CD4-positive, alpha-beta T cell treated with Interleukin-1 beta for 1 hour (primary cell): ENCODE data around the gene CERS4.
"Not testable (repeated sequence)": the region's sequence is repeated elsewhere in the genome, so short reads cannot be mapped to it uniquely, and the experiment has no call there.

ENCODE experiments used
- DNase-seq, 2 donors: peaks; one replicate each; pipeline ENCODE4 v3.0.0-alpha.2; 2020 to 2022

Gene CERS4

GRCh38 chr19:8210421-8211101 is 1.4 kb downstream of the CERS4 start:
- DNase-seq, result peak in 1 of 2 donors; percentile 8

- DNase-seq, result no peak
These were observed 3.0 kb downstream of the CERS4 start for GRCh38 chr19:8212212-8212611.

GRCh38 chr19:8212916-8213315 is 3.7 kb downstream of the CERS4 start:
- DNase-seq, result no peak

GRCh38 chr19:8213827-8214672 is 4.9 kb downstream of the CERS4 start:
- no peak for DNase-seq

GRCh38 chr19:8214802-8215201 is 5.6 kb downstream of the CERS4 start:
- no peak for DNase-seq

GRCh38 chr19:8215783-8216182 is 6.6 kb downstream of the CERS4 start:
- DNase-seq, result no peak

- DNase-seq, result no peak
These were observed 7.2 kb downstream of the CERS4 start for GRCh38 chr19:8216357-8216756.

- DNase-seq, result not testable (repeated sequence)
These were observed 9.0 kb downstream of the CERS4 start for GRCh38 chr19:8218127-8218526.

- no peak for DNase-seq
These were observed 11.3 kb downstream of the CERS4 start for GRCh38 chr19:8220481-8220880.

GRCh38 chr19:8221161-8221560 is 12.0 kb downstream of the CERS4 start:
- DNase-seq, result no peak

- not testable (repeated sequence) for DNase-seq
These were observed 14.3 kb downstream of the CERS4 start for GRCh38 chr19:8223442-8223841.

- DNase-seq, result no peak
These were observed 15.4 kb downstream of the CERS4 start for GRCh38 chr19:8224394-8225145.

- no peak for DNase-seq
These were observed 22.0 kb downstream of the CERS4 start for GRCh38 chr19:8231073-8231604.

GRCh38 chr19:8233370-8233769 is 24.2 kb downstream of the CERS4 start:
- no peak for DNase-seq

- DNase-seq, result no peak
These were observed 27.9 kb downstream of the CERS4 start for GRCh38 chr19:8237026-8237425.

GRCh38 chr19:8238251-8238650 is 29.1 kb downstream of the CERS4 start:
- DNase-seq, result no peak

- no peak for DNase-seq
These were observed 30.5 kb downstream of the CERS4 start for GRCh38 chr19:8239528-8240273.

GRCh38 chr19:8240274-8241229 is 31.4 kb downstream of the CERS4 start:
- peak; percentile 61 to 73 for DNase-seq

- DNase-seq, result no peak
These were observed 32.5 kb downstream of the CERS4 start for GRCh38 chr19:8241646-8242045.

- DNase-seq, result peak in 1 of 2 donors; percentile 22
These were observed 33.1 kb downstream of the CERS4 start for GRCh38 chr19:8242211-8242821.

- DNase-seq, result no peak
These were observed 34.0 kb downstream of the CERS4 start for GRCh38 chr19:8243146-8243545.
